ENCODE measurements around the gene NDUFA13.

GRCh38 chr19:19548915-19549759 lies 33.1 kb downstream of the NDUFA13 start:
- TF ChIP-seq, protein P1, sequence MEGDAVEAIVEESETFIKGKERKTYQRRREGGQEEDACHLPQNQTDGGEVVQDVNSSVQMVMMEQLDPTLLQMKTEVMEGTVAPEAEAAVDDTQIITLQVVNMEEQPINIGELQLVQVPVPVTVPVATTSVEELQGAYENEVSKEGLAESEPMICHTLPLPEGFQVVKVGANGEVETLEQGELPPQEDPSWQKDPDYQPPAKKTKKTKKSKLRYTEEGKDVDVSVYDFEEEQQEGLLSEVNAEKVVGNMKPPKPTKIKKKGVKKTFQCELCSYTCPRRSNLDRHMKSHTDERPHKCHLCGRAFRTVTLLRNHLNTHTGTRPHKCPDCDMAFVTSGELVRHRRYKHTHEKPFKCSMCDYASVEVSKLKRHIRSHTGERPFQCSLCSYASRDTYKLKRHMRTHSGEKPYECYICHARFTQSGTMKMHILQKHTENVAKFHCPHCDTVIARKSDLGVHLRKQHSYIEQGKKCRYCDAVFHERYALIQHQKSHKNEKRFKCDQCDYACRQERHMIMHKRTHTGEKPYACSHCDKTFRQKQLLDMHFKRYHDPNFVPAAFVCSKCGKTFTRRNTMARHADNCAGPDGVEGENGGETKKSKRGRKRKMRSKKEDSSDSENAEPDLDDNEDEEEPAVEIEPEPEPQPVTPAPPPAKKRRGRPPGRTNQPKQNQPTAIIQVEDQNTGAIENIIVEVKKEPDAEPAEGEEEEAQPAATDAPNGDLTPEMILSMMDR (IDR thresholded peaks at IDR 0.05 in 2 of 3, conservative IDR thresholded peaks at IDR 0.05 in 1 of 3; ENCODE audit: borderline replicate concordance in 1 of 3, insufficient read depth in 1 of 3, low read depth in 2 of 3, low read length in 2 of 3) = no peak
- TF ChIP-seq EZH2phosphoT487 (IDR thresholded peaks at IDR 0.05; ENCODE audit: borderline replicate concordance) (no peak), EZH2 (IDR thresholded peaks at IDR 0.05) (no peak), ZNF274 (IDR thresholded peaks at IDR 0.05; ENCODE audit: low read depth, low read length) (no peak), POLR2A (IDR thresholded peaks at IDR 0.05; ENCODE audit: borderline replicate concordance, extremely low read depth, insufficient read depth, insufficient read length) (no peak)
- TF ChIP-seq, protein P2, sequence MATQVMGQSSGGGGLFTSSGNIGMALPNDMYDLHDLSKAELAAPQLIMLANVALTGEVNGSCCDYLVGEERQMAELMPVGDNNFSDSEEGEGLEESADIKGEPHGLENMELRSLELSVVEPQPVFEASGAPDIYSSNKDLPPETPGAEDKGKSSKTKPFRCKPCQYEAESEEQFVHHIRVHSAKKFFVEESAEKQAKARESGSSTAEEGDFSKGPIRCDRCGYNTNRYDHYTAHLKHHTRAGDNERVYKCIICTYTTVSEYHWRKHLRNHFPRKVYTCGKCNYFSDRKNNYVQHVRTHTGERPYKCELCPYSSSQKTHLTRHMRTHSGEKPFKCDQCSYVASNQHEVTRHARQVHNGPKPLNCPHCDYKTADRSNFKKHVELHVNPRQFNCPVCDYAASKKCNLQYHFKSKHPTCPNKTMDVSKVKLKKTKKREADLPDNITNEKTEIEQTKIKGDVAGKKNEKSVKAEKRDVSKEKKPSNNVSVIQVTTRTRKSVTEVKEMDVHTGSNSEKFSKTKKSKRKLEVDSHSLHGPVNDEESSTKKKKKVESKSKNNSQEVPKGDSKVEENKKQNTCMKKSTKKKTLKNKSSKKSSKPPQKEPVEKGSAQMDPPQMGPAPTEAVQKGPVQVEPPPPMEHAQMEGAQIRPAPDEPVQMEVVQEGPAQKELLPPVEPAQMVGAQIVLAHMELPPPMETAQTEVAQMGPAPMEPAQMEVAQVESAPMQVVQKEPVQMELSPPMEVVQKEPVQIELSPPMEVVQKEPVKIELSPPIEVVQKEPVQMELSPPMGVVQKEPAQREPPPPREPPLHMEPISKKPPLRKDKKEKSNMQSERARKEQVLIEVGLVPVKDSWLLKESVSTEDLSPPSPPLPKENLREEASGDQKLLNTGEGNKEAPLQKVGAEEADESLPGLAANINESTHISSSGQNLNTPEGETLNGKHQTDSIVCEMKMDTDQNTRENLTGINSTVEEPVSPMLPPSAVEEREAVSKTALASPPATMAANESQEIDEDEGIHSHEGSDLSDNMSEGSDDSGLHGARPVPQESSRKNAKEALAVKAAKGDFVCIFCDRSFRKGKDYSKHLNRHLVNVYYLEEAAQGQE (IDR thresholded peaks at IDR 0.05; ENCODE audit: low read depth) = no peak

Data from HCT116 (cell line).